Measurements from ENCODE around the gene KIAA1549.

DNA sequence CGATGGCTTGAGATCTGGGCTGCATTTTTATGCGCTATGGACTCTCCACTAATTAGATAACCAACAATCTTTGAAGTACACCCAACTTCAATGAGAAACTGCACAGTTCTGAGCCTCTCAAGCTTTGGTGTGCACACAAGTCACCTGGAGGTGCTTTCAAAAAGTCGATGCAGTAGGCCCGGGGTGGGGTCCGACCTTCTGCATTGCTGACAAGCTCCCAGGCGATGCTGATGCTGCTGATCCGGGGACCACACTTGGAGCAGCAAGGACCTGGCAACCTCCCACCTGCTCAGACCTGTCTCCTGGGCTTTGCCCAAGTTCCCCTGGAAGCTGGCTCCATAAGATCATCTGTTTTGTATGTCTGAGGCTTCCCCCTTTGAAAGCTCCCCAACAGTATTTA lies 10.7 kb downstream of the KIAA1549 start:
- TF ChIP-seq, protein P1, sequence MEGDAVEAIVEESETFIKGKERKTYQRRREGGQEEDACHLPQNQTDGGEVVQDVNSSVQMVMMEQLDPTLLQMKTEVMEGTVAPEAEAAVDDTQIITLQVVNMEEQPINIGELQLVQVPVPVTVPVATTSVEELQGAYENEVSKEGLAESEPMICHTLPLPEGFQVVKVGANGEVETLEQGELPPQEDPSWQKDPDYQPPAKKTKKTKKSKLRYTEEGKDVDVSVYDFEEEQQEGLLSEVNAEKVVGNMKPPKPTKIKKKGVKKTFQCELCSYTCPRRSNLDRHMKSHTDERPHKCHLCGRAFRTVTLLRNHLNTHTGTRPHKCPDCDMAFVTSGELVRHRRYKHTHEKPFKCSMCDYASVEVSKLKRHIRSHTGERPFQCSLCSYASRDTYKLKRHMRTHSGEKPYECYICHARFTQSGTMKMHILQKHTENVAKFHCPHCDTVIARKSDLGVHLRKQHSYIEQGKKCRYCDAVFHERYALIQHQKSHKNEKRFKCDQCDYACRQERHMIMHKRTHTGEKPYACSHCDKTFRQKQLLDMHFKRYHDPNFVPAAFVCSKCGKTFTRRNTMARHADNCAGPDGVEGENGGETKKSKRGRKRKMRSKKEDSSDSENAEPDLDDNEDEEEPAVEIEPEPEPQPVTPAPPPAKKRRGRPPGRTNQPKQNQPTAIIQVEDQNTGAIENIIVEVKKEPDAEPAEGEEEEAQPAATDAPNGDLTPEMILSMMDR (IDR thresholded peaks at IDR 0.05) = no peak
- TF ChIP-seq SIN3A (IDR thresholded peaks at IDR 0.05; ENCODE audit: borderline replicate concordance, insufficient read depth, low read depth, low read length) (no peak), POLR2AphosphoS5 (IDR thresholded peaks at IDR 0.05; ENCODE audit: low read depth, low read length) (no peak)
